H1 (cell line): ENCODE measurements around the gene GALNT17. TPM values are rescaled to one million over a fixed set of nuclear protein-coding genes. Genes with fewer than 3 reads are reported as not detected.

ENCODE experiments used
- CTCF ChIA-PET: fragments of 300-600 bp; sonication (Branson Sonifier 250); formaldehyde crosslinking; loops from one replicate; lab custom pipeline; 2021; ENCODE audit not compliant: partially characterized antibody; lab: Charles Lee
- POLR2A ChIA-PET: fragments of 300-600 bp; sonication (Branson Sonifier 250); formaldehyde crosslinking; loops from one replicate; lab custom pipeline; 2021; ENCODE audit warnings: inconsistent platforms; ENCODE audit not compliant: partially characterized antibody; lab: Charles Lee
- DNase-seq, 2 experiments: peaks; one replicate each; pipeline versions ENCODE4 v3.0.0 to v3.0.0-alpha.2; 2010 to 2022; ENCODE audit warnings: low spot score in 2 of 2, low read depth in 1 of 2, mixed read lengths in 1 of 2
- FAIRE-seq: peaks from 2 replicates; lab custom pipeline; 2011; peaks lifted over from hg19 to GRCh38; lab: Jason Lieb, UNC
- H2AFZ ChIP-seq: 2 replicates; pipeline ENCODE4 v1.8.1; 2012; ENCODE audit warnings: low read length, inconsistent platforms
- H2AK5ac ChIP-seq: 2 replicates; pipeline ENCODE4 v1.6.1; 2013; ENCODE audit warnings: low read depth, low read length
- H2BK120ac ChIP-seq: replicated peaks from 2 replicates; pipeline ENCODE3; 2013; ENCODE audit warnings: low read depth, low read length, inconsistent platforms
- H2BK12ac ChIP-seq: 2 replicates; pipeline ENCODE4 v1.6.1; 2013; ENCODE audit warnings: low read depth, low read length
- H2BK15ac ChIP-seq: 2 replicates; pipeline ENCODE4 v1.6.1; 2013; ENCODE audit warnings: low read length
- H2BK20ac ChIP-seq: 2 replicates; pipeline ENCODE4 v1.6.1; 2013; ENCODE audit warnings: low read length
- H2BK5ac ChIP-seq: 2 replicates; pipeline ENCODE4 v1.6.1; 2013; ENCODE audit warnings: low read depth, low read length
- H3K14ac ChIP-seq: 2 replicates; pipeline ENCODE4 v1.6.1; 2013; ENCODE audit warnings: inconsistent platforms; ENCODE audit not compliant: insufficient read length
- H3K18ac ChIP-seq: 2 replicates; pipeline ENCODE4 v1.6.1; 2013; ENCODE audit warnings: low read length; ENCODE audit errors: extremely low read depth
- H3K23ac ChIP-seq: 2 replicates; pipeline ENCODE4 v1.6.1; 2013; ENCODE audit warnings: inconsistent platforms; ENCODE audit not compliant: insufficient read length
- H3K23me2 ChIP-seq: 2 replicates; pipeline ENCODE4 v1.6.1; 2013; ENCODE audit warnings: low read depth, low read length
- H3K27ac ChIP-seq: 2 replicates; pipeline ENCODE4 v1.6.1; 2011; ENCODE audit warnings: low read depth, low read length, inconsistent platforms
- H3K27me3 ChIP-seq, 4 experiments: replicated peaks in 1 of 4; 1 replicate in 1 of 4; 2 replicates in 3 of 4; pipeline versions ENCODE4 v1.6.1 to v1.8.1; 2011 to 2013; ENCODE audit warnings: low read length in 3 of 4, mild to moderate bottlenecking in 3 of 4, inconsistent platforms in 2 of 4, mixed read lengths in 2 of 4, moderate library complexity in 1 of 4; ENCODE audit not compliant: control insufficient read depth in 3 of 4, insufficient read depth in 3 of 4; ENCODE audit errors: extremely low read depth in 1 of 4
- H3K36me3 ChIP-seq, 4 experiments: 2 replicates each; pipeline versions ENCODE4 v1.6.1 to v1.8.1; 2011 to 2013; ENCODE audit warnings: mild to moderate bottlenecking in 4 of 4, low read length in 3 of 4, moderate library complexity in 2 of 4, control low read depth in 1 of 4, inconsistent platforms in 1 of 4; ENCODE audit not compliant: insufficient read depth in 4 of 4, control insufficient read depth in 2 of 4
- H3K4ac ChIP-seq: replicated peaks from 2 replicates; pipeline ENCODE3; 2013; ENCODE audit warnings: low read length, low read depth, mixed read lengths, inconsistent platforms; ENCODE audit not compliant: insufficient read length
- H3K4me1 ChIP-seq, 4 experiments: replicated peaks in 1 of 4; 1 replicate in 1 of 4; 2 replicates in 3 of 4; pipeline versions ENCODE4 v1.6.1 to v1.8.1; 2011 to 2013; ENCODE audit warnings: low read length in 3 of 4, inconsistent platforms in 2 of 4, mixed read lengths in 1 of 4; ENCODE audit not compliant: insufficient read depth in 4 of 4, control insufficient read depth in 3 of 4
- H3K4me2 ChIP-seq, 2 experiments: 2 replicates each; pipeline versions ENCODE4 v1.6.1 to v1.8.1; 2011 to 2013; ENCODE audit warnings: low read depth in 2 of 2, low read length in 2 of 2, control low read depth in 1 of 2, inconsistent platforms in 1 of 2, mild to moderate bottlenecking in 1 of 2; ENCODE audit not compliant: insufficient read depth in 1 of 2
- H3K4me3 ChIP-seq, 4 experiments: fragments of 200-600, 300-600 bp in 1 of 4; sonication (generic), shearing (Covaris generic), sonication (Bioruptor Twin) in 1 of 4; 2 replicates each; pipeline versions ENCODE4 v1.5.1 to v1.8.1; 2011 to 2016; ENCODE audit warnings: low read length in 4 of 4, low read depth in 3 of 4, control low read depth in 2 of 4, inconsistent platforms in 2 of 4, mild to moderate bottlenecking in 2 of 4, mixed read lengths in 1 of 4, moderate library complexity in 1 of 4; ENCODE audit not compliant: insufficient read depth in 2 of 4; ENCODE audit errors: extremely low read depth in 1 of 4
- H3K56ac ChIP-seq: replicated peaks from 2 replicates; pipeline ENCODE3; 2013; ENCODE audit warnings: low read depth, mild to moderate bottlenecking, mixed read lengths, low read length, inconsistent platforms; ENCODE audit not compliant: insufficient read length
- H3K79me1 ChIP-seq: 2 replicates; pipeline ENCODE4 v1.6.1; 2013; ENCODE audit warnings: low read depth, low read length, control low read depth
- H3K79me2 ChIP-seq, 2 experiments: 2 replicates each; pipeline versions ENCODE4 v1.6.1 to v1.8.1; 2012 to 2013; ENCODE audit warnings: low read length in 2 of 2, mild to moderate bottlenecking in 2 of 2, inconsistent platforms in 1 of 2; ENCODE audit not compliant: insufficient read depth in 2 of 2, control insufficient read depth in 1 of 2
- H3K9ac ChIP-seq, 4 experiments: replicated peaks in 1 of 4; 1 replicate in 1 of 4; 2 replicates in 3 of 4; pipeline versions ENCODE4 v1.6.1 to v1.8.1; 2011 to 2013; ENCODE audit warnings: low read depth in 3 of 4, low read length in 3 of 4, control low read depth in 2 of 4, mild to moderate bottlenecking in 2 of 4, moderate library complexity in 2 of 4, inconsistent platforms in 1 of 4; ENCODE audit errors: extremely low read depth in 1 of 4
- H3K9me3 ChIP-seq, 2 experiments: 2 replicates each; pipeline versions ENCODE4 v1.6.1 to v1.8.1; 2012 to 2013; ENCODE audit warnings: mild to moderate bottlenecking in 2 of 2, moderate library complexity in 2 of 2, control low read depth in 1 of 2, inconsistent platforms in 1 of 2, low read depth in 1 of 2, low read length in 1 of 2, mixed read lengths in 1 of 2; ENCODE audit not compliant: insufficient read depth in 2 of 2
- H4K20me1 ChIP-seq, 2 experiments: replicated peaks in 1 of 2; 2 replicates each; pipeline versions ENCODE3 to v1.8.1; 2011 to 2013; ENCODE audit warnings: inconsistent platforms in 2 of 2, low read length in 2 of 2, mild to moderate bottlenecking in 1 of 2; ENCODE audit not compliant: insufficient read depth in 2 of 2, control insufficient read depth in 1 of 2
- H4K5ac ChIP-seq: 2 replicates; pipeline ENCODE4 v1.6.1; 2013; ENCODE audit warnings: low read length, low read depth, mixed read lengths, inconsistent platforms; ENCODE audit not compliant: insufficient read length
- H4K8ac ChIP-seq: 2 replicates; pipeline ENCODE4 v1.8.0; 2013; ENCODE audit warnings: mild to moderate bottlenecking, moderate library complexity, low read length, inconsistent platforms; ENCODE audit not compliant: insufficient read depth; ENCODE audit errors: extremely low read depth
- H4K91ac ChIP-seq: replicated peaks from 2 replicates; pipeline ENCODE3; 2013; ENCODE audit warnings: low read length, mixed read lengths, inconsistent platforms; ENCODE audit not compliant: insufficient read length
- WGBS, 2 experiments: shearing (Covaris generic) in 1 of 2; methylation state at CpG; one replicate each; pipeline versions ENCODE4 v1.1.6 to v1.1.7; 2013 to 2015; ENCODE audit warnings: low lambda C conversion rate in 2 of 2, mixed read lengths in 2 of 2, inconsistent platforms in 1 of 2, low coverage in 1 of 2, missing lambda C conversion rate in 1 of 2; ENCODE audit not compliant: insufficient replicate concordance in 2 of 2, insufficient coverage in 1 of 2, insufficient read length in 1 of 2; ENCODE audit errors: extremely low coverage in 1 of 2, missing lambda C conversion rate in 1 of 2; 5-methylcytosine and 5-hydroxymethylcytosine counted together
- polyA plus RNA-seq, 7 experiments: library from polyadenylated mRNA; depleted of rRNA in 3 of 7; stranded (reverse) in 5 of 7; unstranded in 2 of 7; fragments of >200 nt in 5 of 7; fragments of 200-250 nt in 2 of 7; gene quantifications; 1 replicate in 5 of 7; 2 replicates in 1 of 7; 4 replicates in 1 of 7; pipeline versions ENCODE4 v1.2.1 to v1.2.3, GENCODE V29; 2011 to 2013; ENCODE audit warnings: missing spikeins in 2 of 7, mixed read lengths in 2 of 7
- total RNA-seq: library from RNA; stranded (reverse); fragmentation: NEBNext Ultra II Directional; extraction: Animal tissue kit (Norgen Biotek cat#: 25700); gene quantifications from 2 replicates; pipeline ENCODE4 v1.2.1, GENCODE V29; 2021

Gene GALNT17
- total and polyA plus RNA-seq, 2 of the 8 experiments (the other 6 are each of a cell fraction or from before 2014, with no cell fraction given): 37.7 to 47.0 TPM

- H4K8ac ChIP-seq: no peak overlapping the region
- no peak overlapping the region for H3K56ac ChIP-seq
- H3K27ac ChIP-seq: no peak overlapping the region
- H2BK12ac ChIP-seq: no peak overlapping the region
- H3K9ac ChIP-seq: no peak overlapping the region
- 92% methylated on average over 8 of the region's 8 CpGs; no CpG with 5 or more reads in 1 of the 2 experiments for WGBS, 2 experiments
- H3K14ac ChIP-seq: no peak overlapping the region
- H3K36me3 ChIP-seq: no peaks in the 10 kb centered on the region
- DNase-seq (no peak), FAIRE-seq (no peak)
- H3K4me1 ChIP-seq: peaks cover 0 to 4% (median 0%) of the 10 kb centered on the region in 4 experiments; a peak in 1 of 7 replicates
- H2BK20ac ChIP-seq: no peak overlapping the region
- CTCF ChIA-PET: interaction anchor here (1.5 kb wide), 1 partner anchor 11 kb away, joined by 3 read pairs; no protein-coding TSS in a partner anchor
- H2BK5ac ChIP-seq: no peak overlapping the region
- H3K79me2 ChIP-seq: peaks cover 6 to 86% of the 10 kb centered on the region in 2 experiments; a peak in 3 of 4 replicates
- H3K9me3 ChIP-seq: 0 out of 4 replicates have a peak, but pooled peaks cover 0 to 3% of the 10 kb centered on the region in 2 experiments
- H4K91ac ChIP-seq: no peak overlapping the region
- H3K4ac ChIP-seq: no peak overlapping the region
- no peak overlapping the region for H3K4me2 ChIP-seq
- no peak overlapping the region for H2AK5ac ChIP-seq
- POLR2A ChIA-PET: no interaction called here
- peaks cover 3% of the 10 kb centered on the region for H3K79me1 ChIP-seq
- H4K20me1 ChIP-seq: peaks cover 0 to 8% of the 10 kb centered on the region in 2 experiments
- H2AFZ ChIP-seq: no peak overlapping the region
- H3K23ac ChIP-seq: no peak overlapping the region
- H3K18ac ChIP-seq: no peak overlapping the region
- no peak overlapping the region for H4K5ac ChIP-seq
- H2BK15ac ChIP-seq: no peak overlapping the region
- H2BK120ac ChIP-seq: no peak overlapping the region
- no peak overlapping the region for H3K4me3 ChIP-seq
- H3K27me3 ChIP-seq: peaks cover 0 to 2% (median 0%) of the 10 kb centered on the region in 4 experiments; a peak in 1 of 7 replicates
- H3K23me2 ChIP-seq: peaks cover 5% of the 10 kb centered on the region; the same call in 1 of the 2 replicates
Measured at GRCh38 chr7:71198887-71199286, 66.9 kb downstream of the GALNT17 start.
